HG03565 (cell line): ENCODE data around the gene CCDC141.

Experiments
- ATAC-seq: cut with Tn5 transposase; IDR thresholded peaks from one replicate; pipeline ENCODE4 v1.9.1; 2021; ENCODE audit warnings: mild to moderate bottlenecking, moderate library complexity; ENCODE audit not compliant: unreplicated experiment

CCDC141 gene

DNA sequence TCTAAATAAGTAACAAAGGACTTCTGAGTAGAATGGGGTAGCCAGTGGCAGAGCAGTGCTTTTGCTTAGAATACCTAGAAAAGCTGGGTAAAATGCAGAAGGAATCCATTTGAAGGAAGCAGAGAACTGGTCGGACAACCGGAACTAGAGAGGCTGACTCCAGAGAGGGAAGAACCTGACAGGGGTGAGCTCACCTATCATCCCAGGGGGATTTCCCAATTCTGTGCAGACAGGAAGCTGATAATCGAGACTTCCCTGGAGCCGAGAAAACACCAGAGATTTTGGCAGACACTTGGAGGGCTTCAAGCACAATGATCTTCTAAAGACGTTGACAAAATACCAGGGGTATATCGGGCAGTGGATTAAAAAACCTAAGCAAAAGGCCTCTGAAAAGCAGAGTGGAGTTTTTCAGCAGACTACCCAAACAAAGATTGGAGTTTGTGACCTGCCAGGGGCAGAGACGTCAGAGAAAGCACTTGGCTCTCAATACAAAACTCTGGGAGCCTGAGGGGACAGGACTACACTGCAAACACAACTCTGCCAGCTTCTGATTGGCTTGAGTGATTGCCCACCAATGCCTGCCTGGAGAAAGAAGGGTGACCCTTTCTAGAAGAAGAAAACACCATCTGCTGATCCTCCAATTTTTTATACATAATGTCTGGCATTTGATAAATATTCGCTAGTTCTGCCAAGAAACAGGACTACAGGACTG lies 175.3 kb downstream of the CCDC141 start:
- no peak for ATAC-seq

DNA sequence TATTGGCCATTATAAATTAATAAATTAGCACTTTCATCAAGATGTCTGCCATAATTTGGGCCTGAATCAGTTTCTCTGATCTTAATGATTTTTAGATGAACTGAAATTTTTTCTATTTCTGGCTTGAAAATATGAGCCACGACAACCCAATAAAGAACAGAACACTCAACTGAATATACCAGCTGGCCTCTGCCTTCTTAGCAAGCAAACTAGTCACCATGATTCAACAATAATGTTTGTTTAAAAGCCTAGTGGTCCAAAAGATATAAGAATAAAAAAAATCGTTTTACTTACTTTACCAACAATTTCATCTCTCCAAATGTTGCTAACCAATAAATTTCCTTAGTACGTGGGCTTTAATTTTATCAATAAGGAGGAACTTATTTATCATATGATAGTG lies 176.0 kb downstream of the CCDC141 start:
- no peak for ATAC-seq

DNA sequence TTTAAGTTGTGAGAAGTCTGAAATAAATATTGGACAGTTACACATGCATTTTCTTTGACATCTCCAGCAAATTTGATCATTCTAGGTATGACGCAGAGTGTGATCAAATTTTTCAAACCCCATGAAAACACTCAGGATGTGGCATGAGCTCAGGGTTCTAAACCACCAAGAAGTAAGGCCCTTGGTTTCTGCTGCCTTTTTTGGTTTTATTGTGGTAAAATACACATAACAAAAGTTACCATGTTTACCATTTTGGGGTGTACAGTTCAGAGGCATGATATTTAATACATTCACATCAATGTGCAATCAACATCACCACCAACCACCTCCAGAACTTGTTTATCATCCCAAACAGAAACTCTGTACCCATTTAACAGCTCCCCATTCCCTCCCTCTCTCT lies 178.4 kb downstream of the CCDC141 start:
- no peak for ATAC-seq

DNA sequence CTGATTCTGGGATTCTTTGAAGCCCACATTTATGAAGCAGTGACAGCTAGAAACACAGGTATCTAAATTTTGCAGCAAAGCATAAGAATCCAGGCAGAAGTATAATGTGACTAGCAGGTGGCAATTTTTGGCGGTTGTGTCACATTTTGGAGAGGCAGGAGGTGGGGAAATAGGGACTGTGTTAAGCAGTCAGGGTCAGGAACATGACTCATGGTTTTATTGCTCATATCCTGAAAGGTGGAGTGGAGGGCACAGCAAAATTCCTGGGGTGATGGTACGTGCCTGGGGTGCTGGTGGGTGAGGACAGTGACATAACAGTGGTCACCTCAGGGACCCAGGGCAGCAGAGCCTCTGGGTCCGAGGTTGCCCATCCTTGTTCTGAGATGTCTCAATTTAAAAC lies 179.2 kb downstream of the CCDC141 start:
- no peak for ATAC-seq

DNA sequence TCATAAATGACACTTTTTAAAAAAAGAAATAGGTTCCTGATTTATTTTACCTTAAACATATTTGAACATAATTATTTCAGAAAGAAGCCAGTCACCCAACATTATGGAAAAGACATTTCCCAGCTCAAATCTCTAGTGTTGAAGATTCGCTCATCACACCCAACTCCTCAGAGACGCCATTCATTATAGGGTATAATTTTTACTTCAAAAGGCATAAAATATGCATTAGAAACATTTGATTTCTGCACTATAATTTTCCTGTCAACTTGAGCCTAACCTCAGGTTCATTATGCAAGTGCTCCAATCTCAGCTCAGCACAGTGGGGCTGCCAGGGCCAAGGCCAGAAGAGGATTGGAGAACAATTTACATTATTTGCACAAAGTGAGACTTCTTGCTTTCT lies 183.9 kb downstream of the CCDC141 start:
- ATAC-seq, result no peak

GRCh38 chr2:178865146-178865936 lies 184.6 kb downstream of the CCDC141 start:
- no peak for ATAC-seq

GRCh38 chr2:178863856-178864620 lies 185.9 kb downstream of the CCDC141 start:
- no peak for ATAC-seq

GRCh38 chr2:178863130-178863855 lies 186.6 kb downstream of the CCDC141 start:
- ATAC-seq, result no peak

- no peak for ATAC-seq
Observed at GRCh38 chr2:178860551-178860950, 189.4 kb downstream of the CCDC141 start.

GRCh38 chr2:178859730-178860129 lies 190.2 kb downstream of the CCDC141 start:
- no peak for ATAC-seq

GRCh38 chr2:178858896-178859625 lies 190.9 kb downstream of the CCDC141 start:
- no peak for ATAC-seq

GRCh38 chr2:178855151-178855550 lies 194.8 kb downstream of the CCDC141 start:
- ATAC-seq, result no peak

DNA sequence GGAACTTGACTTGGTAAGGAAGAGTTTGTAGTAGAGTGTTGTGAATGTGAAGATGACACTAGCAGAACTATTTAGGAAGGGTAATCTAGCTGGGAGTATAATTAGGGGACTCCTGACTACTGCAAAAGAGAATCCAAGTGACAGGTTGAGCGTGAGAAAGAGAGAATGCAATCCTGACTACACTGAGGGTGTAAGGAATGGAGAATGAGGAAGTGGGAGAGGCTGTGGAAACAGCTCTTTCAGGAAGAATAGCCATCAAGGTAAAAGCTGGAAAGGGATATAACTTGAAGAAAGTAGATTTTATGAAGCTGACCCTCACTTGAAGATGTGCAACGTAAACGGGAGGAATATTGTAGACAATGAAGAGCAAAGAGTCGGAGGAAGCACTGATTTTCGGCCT lies 201.6 kb downstream of the CCDC141 start:
- ATAC-seq, result no peak

DNA sequence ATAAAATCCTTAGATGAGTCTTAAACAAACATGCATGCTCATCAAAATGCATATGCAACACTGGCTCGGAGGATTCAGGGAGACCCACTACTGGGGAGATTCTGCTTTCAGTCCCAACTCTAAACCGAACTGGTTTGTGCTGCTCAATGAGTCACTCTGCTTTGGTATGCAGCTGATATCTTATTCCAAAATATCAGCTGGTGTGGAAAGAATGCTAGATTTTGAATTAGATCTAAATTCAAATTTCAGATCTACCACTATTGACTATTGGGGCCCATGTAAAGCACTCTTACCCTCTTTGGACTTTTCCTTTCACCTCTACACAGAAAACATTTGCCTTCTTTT lies 203.5 kb downstream of the CCDC141 start:
- no peak for ATAC-seq

GRCh38 chr2:178845566-178846457 lies 204.1 kb downstream of the CCDC141 start:
- no peak for ATAC-seq

- ATAC-seq, result no peak
Observed at GRCh38 chr2:178844701-178845100, 205.2 kb downstream of the CCDC141 start.

GRCh38 chr2:178844269-178844668 lies 205.7 kb downstream of the CCDC141 start:
- no peak for ATAC-seq

- no peak for ATAC-seq
Observed at GRCh38 chr2:178843697-178844096, 206.2 kb downstream of the CCDC141 start.

DNA sequence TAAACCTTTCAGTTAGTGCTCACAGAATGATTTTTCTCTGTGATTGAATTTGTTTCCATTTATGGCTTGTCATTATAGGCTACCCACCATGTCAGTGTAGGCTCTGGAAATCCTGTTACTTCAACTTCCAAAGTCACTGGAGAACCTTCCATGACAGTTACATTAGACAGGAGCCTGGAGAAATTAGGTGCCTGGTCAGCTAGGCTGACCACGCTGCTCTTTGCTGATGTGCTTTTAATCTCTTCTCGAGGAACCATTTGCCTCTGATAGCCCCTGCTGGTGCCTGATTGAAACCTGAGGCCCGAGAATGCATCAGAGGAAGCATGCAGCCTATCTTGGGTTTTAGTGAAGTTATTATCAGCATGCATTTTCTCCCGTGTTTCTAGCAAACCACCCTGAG lies 213.1 kb downstream of the CCDC141 start:
- ATAC-seq, result no peak
